ENCODE results near the gene R3HDML. TPM values are rescaled to one million over a fixed set of nuclear protein-coding genes. Genes with fewer than 3 reads are reported as not detected.

Gene R3HDML, protein sequence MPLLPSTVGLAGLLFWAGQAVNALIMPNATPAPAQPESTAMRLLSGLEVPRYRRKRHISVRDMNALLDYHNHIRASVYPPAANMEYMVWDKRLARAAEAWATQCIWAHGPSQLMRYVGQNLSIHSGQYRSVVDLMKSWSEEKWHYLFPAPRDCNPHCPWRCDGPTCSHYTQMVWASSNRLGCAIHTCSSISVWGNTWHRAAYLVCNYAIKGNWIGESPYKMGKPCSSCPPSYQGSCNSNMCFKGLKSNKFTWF
- not detected in 2 replicates for total RNA-seq

DNA sequence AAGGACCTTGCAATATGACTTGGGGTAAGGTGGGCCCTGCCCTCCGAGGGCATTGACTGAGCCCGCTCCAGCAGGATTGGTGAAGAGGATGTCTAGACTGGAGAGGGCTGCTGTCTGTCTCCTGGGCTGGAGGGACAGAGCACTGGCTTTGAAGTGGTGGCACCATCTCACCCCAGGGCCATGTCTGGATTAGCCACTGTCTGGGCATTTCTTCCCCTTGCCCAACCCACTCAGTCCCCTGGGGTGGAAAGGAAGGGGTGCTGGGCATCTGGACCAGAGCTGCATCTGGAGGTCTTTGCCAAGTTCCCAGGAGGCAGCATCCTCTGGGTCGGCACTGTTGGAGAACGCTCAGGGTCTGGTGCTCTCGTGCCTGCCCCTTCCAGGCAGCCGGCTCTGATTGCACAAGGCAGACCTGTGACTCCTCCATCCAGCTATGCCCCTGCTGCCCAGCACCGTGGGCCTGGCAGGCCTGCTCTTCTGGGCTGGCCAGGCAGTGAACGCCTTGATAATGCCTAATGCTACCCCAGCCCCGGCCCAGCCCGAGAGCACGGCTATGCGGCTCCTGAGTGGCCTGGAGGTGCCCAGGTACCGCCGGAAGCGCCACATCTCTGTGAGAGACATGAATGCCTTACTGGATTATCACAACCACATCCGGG, at the start of gene R3HDML:
Gene R3HDML (plus strand): TSS at position 319 of the 656 bp plus-strand sequence. CDS start 115 bp downstream, at position 434.

DNA sequence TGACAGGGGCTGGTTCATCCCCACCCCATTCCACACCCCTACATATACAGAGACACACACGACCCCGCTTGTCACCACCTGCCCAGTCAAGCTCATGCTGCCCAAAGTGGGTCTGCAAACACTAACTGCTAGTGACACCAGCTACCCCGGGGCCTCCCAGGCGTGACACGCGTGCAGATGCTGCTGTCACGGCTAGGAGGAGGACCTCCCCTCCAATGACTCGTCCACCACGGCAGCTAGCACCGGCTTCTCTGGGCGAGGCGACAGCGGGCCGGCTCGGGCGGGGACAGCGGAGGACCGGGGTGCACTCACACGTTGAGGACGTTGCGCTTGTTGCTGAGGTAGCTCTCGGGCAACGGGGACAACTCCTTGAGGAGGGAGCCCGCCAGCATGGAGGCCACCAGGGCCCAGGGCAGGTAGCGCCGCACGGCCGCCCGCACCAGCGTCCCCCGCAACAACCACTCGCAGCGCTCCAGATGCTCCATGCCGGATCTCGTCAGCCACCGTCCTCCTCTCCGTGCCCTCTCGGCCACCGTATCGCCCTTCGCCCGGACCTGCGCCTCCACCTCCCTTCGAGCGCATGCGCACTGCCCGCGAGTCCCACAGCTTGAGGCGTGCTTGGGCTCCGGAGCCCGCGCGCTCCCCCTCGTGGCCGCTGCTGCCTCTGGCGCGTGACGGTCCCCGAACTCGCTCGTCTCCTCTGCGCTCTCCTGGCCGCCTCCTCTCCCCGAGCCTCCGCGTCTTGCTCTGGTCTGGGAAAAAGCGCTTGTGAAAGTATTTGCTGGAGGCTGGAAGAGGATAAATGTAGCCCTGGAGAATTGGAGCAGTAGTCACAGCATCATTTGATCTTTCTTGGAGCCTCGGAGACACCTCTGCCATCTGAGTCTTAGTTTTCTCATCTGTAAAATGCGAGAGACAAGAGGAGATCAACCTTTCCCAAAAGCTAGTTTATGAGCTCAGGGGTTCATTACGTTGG, 25.9 kb upstream of the R3HDML start, which contains the start of gene FITM2:
Gene FITM2 (minus strand): TSS at position 539 of the 976 bp plus-strand sequence. CDS start 54 bp downstream, at position 485.

DNA sequence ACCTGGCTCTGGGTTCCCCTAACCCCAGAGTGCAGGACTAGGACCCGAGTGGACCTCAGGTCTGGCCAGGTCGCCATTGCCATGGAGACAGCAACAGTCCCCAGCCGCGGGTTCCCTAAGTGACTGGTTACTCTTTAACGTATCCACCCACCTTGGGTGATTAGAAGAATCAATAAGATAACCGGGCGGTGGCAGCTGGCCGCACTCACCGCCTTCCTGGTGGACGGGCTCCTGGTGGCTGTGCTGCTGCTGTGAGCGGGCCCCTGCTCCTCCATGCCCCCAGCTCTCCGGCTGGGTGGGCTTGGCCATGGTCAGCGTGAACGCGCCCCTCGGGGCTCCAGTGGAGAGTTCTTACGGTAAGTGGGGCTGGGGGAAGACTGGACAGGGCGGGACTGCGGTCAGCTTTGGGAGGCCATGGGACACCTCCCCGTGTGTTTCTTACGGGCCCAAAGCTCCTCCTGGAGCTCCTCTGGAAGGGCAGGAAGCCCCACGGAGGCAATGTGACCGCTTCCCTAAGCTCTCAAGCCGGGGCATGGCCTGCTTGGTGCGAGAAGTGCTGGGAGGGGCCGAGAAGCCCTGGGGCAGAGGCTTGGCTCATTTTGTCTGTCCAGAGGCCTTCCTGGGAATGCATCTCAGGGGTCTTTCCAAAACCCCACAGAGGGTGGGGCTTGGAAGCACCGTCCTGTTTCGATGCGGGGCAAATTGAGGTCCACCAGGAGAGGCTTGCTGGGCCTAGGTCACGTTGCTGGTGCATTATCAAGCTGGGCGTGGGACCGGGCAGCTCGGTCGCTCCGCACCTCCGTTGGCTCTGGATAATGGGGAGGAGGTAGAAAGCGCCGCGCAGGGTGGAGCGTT, 18.9 kb downstream of the R3HDML start, which contains the start of gene HNF4A:
Gene HNF4A (plus strand): TSS at position 202 of the 855 bp plus-strand sequence. CDS start 106 bp downstream, at position 308.

Small RNAs within 50 kb of the gene (small RNA-seq; reads per million reads assigned to genes)
- gene RF00019 (ENCODE audit: low replicate concordance): not detected

Other genes with a start within 250 kb of the R3HDML start
- 1.3 and 16.3 TPM in 2 replicates for gene JPH2, start 149.9 kb upstream of the R3HDML start, total RNA-seq
- gene OSER1, start 126.3 kb upstream of the R3HDML start, total RNA-seq: 41.4 and 47.7 TPM in 2 replicates
- gene GDAP1L1, start 89.7 kb upstream of the R3HDML start, total RNA-seq: not detected in 2 replicates
- 3.5 and 9.6 TPM in 2 replicates for gene FITM2, start 25.8 kb upstream of the R3HDML start, total RNA-seq
- not detected in 2 replicates for gene HNF4A, start 18.7 kb downstream of the R3HDML start, total RNA-seq
- gene TTPAL, start 138.8 kb downstream of the R3HDML start, total RNA-seq: 8.1 and 19.9 TPM in 2 replicates
- gene SERINC3, start 185.0 kb downstream of the R3HDML start, total RNA-seq: 166 and 199 TPM in 2 replicates
- gene PKIG, start 245.5 kb downstream of the R3HDML start, total RNA-seq: 81.6 and 122 TPM in 2 replicates